Measurements from ENCODE around the gene THEM5.

The THEM5 gene

GRCh38 chr1:151800830-151801229 is 52.7 kb downstream of the THEM5 start:
- Histone ChIP-seq H3K4me1 (ENCODE audit: insufficient read depth, low read length) (peaks cover 9% of the 10 kb centered on the region), H3K36me3 (ENCODE audit: insufficient read depth, low read length) (no peaks in the 10 kb centered on the region), H3K9me3 (ENCODE audit: control insufficient read depth, insufficient read depth, low read length) (no peaks in the 10 kb centered on the region), H3K9ac (ENCODE audit: low read depth, low read length) (no peak overlapping the region)

- no peaks in the 10 kb centered on the region for H3K36me3 ChIP-seq (ENCODE audit: insufficient read depth, low read length)
- H3K9me3 ChIP-seq (ENCODE audit: control insufficient read depth, insufficient read depth, low read length), result no peaks in the 10 kb centered on the region
- H3K9ac ChIP-seq (ENCODE audit: low read depth, low read length), result peak overlapping the region; percentile 2; the same call in 1 of the 2 replicates
- H3K4me1 ChIP-seq (ENCODE audit: insufficient read depth, low read length), result peaks cover 9% of the 10 kb centered on the region
Measured at GRCh38 chr1:151799179-151800022, 54.1 kb downstream of the THEM5 start.

GRCh38 chr1:151798571-151798970 is 54.9 kb downstream of the THEM5 start:
- peaks cover 9% of the 10 kb centered on the region for H3K4me1 ChIP-seq (ENCODE audit: insufficient read depth, low read length)
- H3K9me3 ChIP-seq (ENCODE audit: control insufficient read depth, insufficient read depth, low read length), result no peaks in the 10 kb centered on the region
- no peaks in the 10 kb centered on the region for H3K36me3 ChIP-seq (ENCODE audit: insufficient read depth, low read length)
- no peak overlapping the region for H3K9ac ChIP-seq (ENCODE audit: low read depth, low read length)

Data from ES-I3 (cell line).